Hematopoietic multipotent progenitor cell (in vitro differentiated cells): Measurements from ENCODE around the gene CNRIP1. TPM values are rescaled to one million over a fixed set of nuclear protein-coding genes. Genes with fewer than 3 reads are reported as not detected.
A peak's percentile ranks its signal among the peaks of the same experiment; 100 is the strongest.

ENCODE experiments used
- DNase-seq, 3 donors: peaks; one replicate each; pipeline ENCODE4 v3.0.0-alpha.2; 2011 to 2015; ENCODE audit warnings: low read depth in 2 of 3, low spot score in 2 of 3
- total RNA-seq: library from RNA; depleted of rRNA; stranded (reverse); fragments of >200 nt; gene quantifications from one replicate; pipeline ENCODE4 v1.2.3, GENCODE V29; 2012

CNRIP1 gene
- total RNA-seq, 1 donor = 40.7 TPM

GRCh38 chr2:68252400-68253218 lies 67.1 kb downstream of the CNRIP1 start, which contains the start of gene PPP3R1:
TSS of gene PPP3R1 (minus strand) at chr2:68252532. CDS start at chr2:68252127, 405 bp downstream.
- DNase-seq = peak; percentile 95 to 97 (median 97)

GRCh38 chr2:68251855-68252399 lies 67.8 kb downstream of the CNRIP1 start:
- DNase-seq = no peak

- DNase-seq = peak; percentile 61 to 94 (median 87)
Observed at GRCh38 chr2:68251187-68251854, 68.4 kb downstream of the CNRIP1 start.

GRCh38 chr2:68250652-68251186 lies 69.0 kb downstream of the CNRIP1 start:
- no peak for DNase-seq

DNA sequence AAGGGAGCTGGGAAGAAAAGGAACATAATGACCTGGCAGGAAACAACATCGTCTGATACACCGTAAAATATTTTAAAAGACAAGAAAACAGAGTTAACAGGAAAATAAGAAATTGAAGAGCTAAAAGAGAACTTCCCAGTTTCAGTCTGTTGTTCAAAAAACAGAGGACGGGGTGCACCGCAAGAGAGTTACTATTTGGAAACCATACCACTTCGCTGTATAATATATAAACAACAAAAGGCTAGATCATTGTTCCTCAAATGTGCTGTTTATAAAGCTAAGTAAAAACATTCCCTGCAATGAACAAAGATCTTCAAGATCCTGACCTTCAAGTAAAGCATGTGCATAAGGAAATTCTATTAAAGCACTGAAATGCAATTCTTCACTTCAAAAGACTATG lies 69.6 kb downstream of the CNRIP1 start:
- DNase-seq = peak in 1 of 3 donors; percentile 49

DNA sequence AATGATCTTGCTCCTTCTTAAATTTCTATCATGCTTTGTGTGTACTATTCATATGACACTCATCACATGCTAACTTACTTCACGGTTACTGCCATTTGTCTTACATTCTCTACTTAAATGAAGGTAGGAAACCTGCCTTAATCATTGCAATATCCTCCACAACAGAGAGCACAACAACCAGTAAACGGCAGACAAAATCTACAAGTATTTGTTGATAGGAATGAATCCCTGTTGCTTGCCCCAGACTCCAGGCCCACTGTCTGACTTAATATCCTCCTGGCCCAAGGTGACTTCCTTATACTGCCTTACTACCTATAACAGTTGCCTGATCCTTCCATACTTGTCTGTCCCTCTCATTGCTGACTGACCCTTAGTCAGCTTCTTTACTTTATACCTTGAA lies 70.9 kb downstream of the CNRIP1 start:
- no peak for DNase-seq

DNA sequence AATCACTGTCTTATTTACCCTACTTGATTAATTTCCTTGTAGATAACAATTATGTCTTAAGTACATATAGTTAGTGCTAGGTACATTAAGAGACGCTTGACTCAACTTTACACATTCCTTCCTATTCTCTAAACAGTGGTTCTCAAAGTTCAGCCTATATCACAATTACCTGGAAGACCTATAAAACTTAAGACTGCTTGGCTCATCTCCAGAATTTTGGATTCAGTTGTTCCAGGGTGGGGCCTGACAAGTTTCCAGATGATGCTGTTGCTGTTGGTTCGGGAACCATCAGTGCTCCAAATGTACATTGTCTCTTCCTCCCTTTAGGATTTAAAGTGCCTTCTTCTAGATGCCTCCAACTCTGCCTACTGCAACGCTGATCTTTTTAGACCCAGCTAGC lies 71.4 kb downstream of the CNRIP1 start:
- DNase-seq = no peak

- DNase-seq = no peak
Observed at GRCh38 chr2:68246396-68246795, 73.4 kb downstream of the CNRIP1 start.

DNA sequence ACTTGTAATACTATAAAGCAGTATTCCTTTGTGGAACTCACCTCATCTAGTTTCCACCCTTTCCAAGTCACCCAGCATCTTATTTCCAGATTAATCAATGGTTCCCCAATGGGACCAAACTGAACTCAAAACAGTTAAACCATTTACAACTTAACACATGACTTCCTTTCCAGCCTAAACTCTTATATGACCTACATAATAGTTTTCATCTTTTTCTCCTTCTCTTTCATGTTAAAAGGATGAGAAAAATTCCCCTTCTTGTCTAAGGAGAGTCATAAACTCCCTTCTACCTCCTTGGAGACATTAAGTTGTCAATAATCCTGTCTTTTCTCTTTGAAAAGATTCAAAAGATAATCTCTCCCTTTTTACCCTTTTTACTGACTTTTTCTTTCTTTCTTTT lies 74.1 kb downstream of the CNRIP1 start:
- DNase-seq = no peak

DNA sequence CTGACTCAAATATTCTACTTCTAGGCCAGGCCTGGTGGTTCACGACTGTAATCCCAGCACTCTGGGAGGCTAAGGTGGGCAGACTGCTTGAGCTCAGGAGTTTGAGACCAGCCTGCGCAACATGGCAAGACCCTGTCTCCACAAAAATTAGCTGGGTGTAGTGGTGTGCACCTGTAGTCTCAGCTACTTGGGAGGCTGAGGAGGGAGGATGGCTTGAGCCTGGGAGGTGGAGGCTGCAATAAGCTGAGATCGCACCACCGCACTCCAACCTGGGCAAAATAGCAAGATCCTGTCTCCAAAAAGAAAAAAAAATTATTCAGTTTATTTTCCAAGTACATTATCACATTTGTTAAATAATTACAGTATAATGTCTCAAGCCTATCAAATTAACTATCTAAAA lies 74.7 kb downstream of the CNRIP1 start:
- DNase-seq = no peak

GRCh38 chr2:68244456-68244855 lies 75.3 kb downstream of the CNRIP1 start:
- DNase-seq = no peak

Other genes with a start within 250 kb of the CNRIP1 start
- gene PNO1, start 162.1 kb downstream of the CNRIP1 start, total RNA-seq = 4.0 TPM
- gene PPP3R1, start 67.4 kb downstream of the CNRIP1 start, total RNA-seq = 18.0 TPM
- gene PLEK, start 45.3 kb upstream of the CNRIP1 start, total RNA-seq = 48.2 TPM
- 0.27 TPM for gene FBXO48, start 147.3 kb upstream of the CNRIP1 start, total RNA-seq
- 5.4 TPM for gene APLF, start 147.6 kb upstream of the CNRIP1 start, total RNA-seq